ENCODE data around the gene COG1. TPM values are rescaled to one million over a fixed set of nuclear protein-coding genes. Genes with fewer than 3 reads are reported as not detected.

The COG1 gene
- total RNA-seq, 4 donors from 2014 or later, result 17.0 to 40.5 (median 23.7) TPM

- no peak for ATAC-seq (ENCODE audit: low FRiP score)
- TF ChIP-seq CTCF (IDR thresholded peaks at IDR 0.05), result no peak
- no peak for DNase-seq (ENCODE audit: low spot score)
Observed at GRCh38 chr17:73209436-73209835, 16.6 kb downstream of the COG1 start.

- ATAC-seq (ENCODE audit: low FRiP score) (no peak), DNase-seq (ENCODE audit: low spot score) (no peak)
- TF ChIP-seq CTCF (IDR thresholded peaks at IDR 0.05), result no peak
Observed at GRCh38 chr17:73210002-73210678, 17.3 kb downstream of the COG1 start.

- ATAC-seq (ENCODE audit: low FRiP score), result no peak
- no peak for TF ChIP-seq CTCF (IDR thresholded peaks at IDR 0.05)
- no peak for DNase-seq (ENCODE audit: low spot score)
Observed at GRCh38 chr17:73211745-73212144, 18.9 kb downstream of the COG1 start.

- DNase-seq (ENCODE audit: low spot score) (no peak), ATAC-seq (ENCODE audit: low FRiP score) (no peak)
- no peak for TF ChIP-seq CTCF (IDR thresholded peaks at IDR 0.05)
Observed at GRCh38 chr17:73214008-73214407, 21.2 kb downstream of the COG1 start.

GRCh38 chr17:73214851-73215250 is 22.0 kb downstream of the COG1 start:
- ATAC-seq (ENCODE audit: low FRiP score), result no peak
- DNase-seq (ENCODE audit: low spot score), result no peak
- TF ChIP-seq CTCF (IDR thresholded peaks at IDR 0.05), result no peak

- no peak for TF ChIP-seq CTCF (IDR thresholded peaks at IDR 0.05)
- DNase-seq (ENCODE audit: low spot score) (no peak), ATAC-seq (ENCODE audit: low FRiP score) (no peak)
Observed at GRCh38 chr17:73215447-73215846, 22.6 kb downstream of the COG1 start.

- ATAC-seq (ENCODE audit: low FRiP score) (no peak), DNase-seq (ENCODE audit: low spot score) (no peak)
- no peak for TF ChIP-seq CTCF (IDR thresholded peaks at IDR 0.05)
Observed at GRCh38 chr17:73223626-73224230, 30.9 kb downstream of the COG1 start.

Measured in omental fat pad (tissue), 4 donors.